GM19324 (cell line): Measurements from ENCODE around the gene SCAMP4.

Source experiments
- ATAC-seq: cut with Tn5 transposase; IDR thresholded peaks from one replicate; pipeline ENCODE4 v1.9.1; 2021; ENCODE audit warnings: mild to moderate bottlenecking, moderate library complexity; ENCODE audit not compliant: unreplicated experiment, low FRiP score

Gene SCAMP4

GRCh38 chr19:1911098-1911497 lies 5.9 kb downstream of the SCAMP4 start:
- no peak for ATAC-seq

GRCh38 chr19:1911995-1912394 lies 6.8 kb downstream of the SCAMP4 start:
- ATAC-seq, result no peak

GRCh38 chr19:1912760-1913505 lies 7.7 kb downstream of the SCAMP4 start:
- ATAC-seq, result no peak

- ATAC-seq, result no peak
These were observed 8.8 kb downstream of the SCAMP4 start for GRCh38 chr19:1913781-1914577.

GRCh38 chr19:1914826-1915341 lies 9.7 kb downstream of the SCAMP4 start:
- ATAC-seq, result no peak

- no peak for ATAC-seq
These were observed 11.9 kb downstream of the SCAMP4 start for GRCh38 chr19:1917146-1917545.

- ATAC-seq, result no peak
These were observed 12.7 kb downstream of the SCAMP4 start for GRCh38 chr19:1917926-1918325.

- ATAC-seq, result no peak
These were observed 13.8 kb downstream of the SCAMP4 start for GRCh38 chr19:1918975-1919374.

GRCh38 chr19:1920644-1921043 lies 15.4 kb downstream of the SCAMP4 start:
- no peak for ATAC-seq

GRCh38 chr19:1921326-1921725 lies 16.1 kb downstream of the SCAMP4 start:
- no peak for ATAC-seq

GRCh38 chr19:1921825-1922224 lies 16.6 kb downstream of the SCAMP4 start:
- no peak for ATAC-seq

GRCh38 chr19:1922803-1923202 lies 17.6 kb downstream of the SCAMP4 start:
- ATAC-seq, result no peak

GRCh38 chr19:1923319-1923718 lies 18.1 kb downstream of the SCAMP4 start:
- no peak for ATAC-seq

- ATAC-seq, result no peak
These were observed 19.2 kb downstream of the SCAMP4 start for GRCh38 chr19:1924320-1924961.

GRCh38 chr19:1925544-1925943 lies 20.3 kb downstream of the SCAMP4 start:
- ATAC-seq, result no peak

- peak; percentile 66 for ATAC-seq
These were observed 24.0 kb downstream of the SCAMP4 start for GRCh38 chr19:1929021-1929742.

- no peak for ATAC-seq
These were observed 26.2 kb downstream of the SCAMP4 start for GRCh38 chr19:1931445-1931844.

- ATAC-seq, result no peak
These were observed 27.2 kb downstream of the SCAMP4 start for GRCh38 chr19:1932395-1932794.

- ATAC-seq, result no peak
These were observed 28.0 kb downstream of the SCAMP4 start for GRCh38 chr19:1933244-1933643.

GRCh38 chr19:1933942-1934341 lies 28.7 kb downstream of the SCAMP4 start:
- ATAC-seq, result no peak
